ENCODE measurements around the gene RPL15. TPM values are rescaled to one million over a fixed set of nuclear protein-coding genes. Genes with fewer than 3 reads are reported as not detected.
"Not testable (repeated sequence)": the region's sequence is repeated elsewhere in the genome, so short reads cannot be mapped to it uniquely, and the experiment has no call there.

RPL15 gene
- total and polyA plus RNA-seq, 10 of the 15 experiments (the other 5 are each of a cell fraction or from before 2014, with no cell fraction given), result 2,885 to 10,761 (median 4,017) TPM

DNA sequence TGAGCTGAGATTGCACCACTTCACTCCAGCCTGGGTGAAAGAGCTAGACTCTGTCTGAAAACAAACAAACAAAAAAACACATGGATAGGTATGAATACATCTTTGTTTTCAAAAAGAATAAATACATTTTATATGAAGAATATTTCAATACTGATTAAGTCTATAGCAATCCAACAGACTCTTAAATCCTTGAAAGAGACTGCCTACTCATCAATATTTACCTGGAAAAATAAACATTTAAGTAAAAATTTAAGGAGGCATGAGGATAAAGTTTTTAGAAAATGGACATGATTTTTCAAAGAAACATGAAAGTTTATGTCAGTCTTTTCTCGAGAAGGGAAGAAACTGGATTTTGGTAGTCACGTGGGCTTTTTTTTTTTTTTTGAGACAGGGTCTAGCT is 5.5 kb upstream of the RPL15 start:
- H3K4me2 ChIP-seq (ENCODE audit: control insufficient read depth, insufficient read depth), result no peak overlapping the region
- no peaks in the 10 kb centered on the region; a peak in 1 of 4 replicates for H3K36me3 ChIP-seq (ENCODE audit: control insufficient read depth in 2 of 2, insufficient read depth in 2 of 2, low read length in 1 of 2)
- H3K79me2 ChIP-seq (ENCODE audit: control insufficient read depth, insufficient read depth, low read length), result peaks cover 30% of the 10 kb centered on the region
- H2AFZ ChIP-seq (ENCODE audit: control insufficient read depth, low read depth, low read length), result no peak overlapping the region
- ChIA-PET CTCF (interaction anchor here (0.9 kb wide), 1 partner anchor 77 kb away, joined by 4 read pairs; no protein-coding TSS in a partner anchor), POLR2A (interaction anchor here (0.7 kb wide), 1 partner anchor 8 kb away, joined by 4 read pairs; no protein-coding TSS in a partner anchor), RAD21 (ENCODE audit: unreplicated experiment) (no interaction called here), SMC1A (ENCODE audit: uncharacterized antibody, unreplicated experiment) (interaction anchor here (0.9 kb wide), 1 partner anchor 39 kb away, joined by 3 read pairs; no protein-coding TSS in a partner anchor)
- WGBS (ENCODE audit: insufficient coverage, insufficient replicate concordance, low lambda C conversion rate, missing lambda C conversion rate), result 97% methylated on average over 2 of the region's 2 CpGs
- BruUV-seq (replicated peaks), result no TSS peak
- H3K27ac ChIP-seq (ENCODE audit: control insufficient read depth, insufficient read depth), result no peak overlapping the region
- in situ Hi-C loops (cut with MboI) (no loop called here), intact Hi-C loops (cut with micrococcal nuclease; ENCODE audit: unreplicated experiment) (no loop called here)
- no peak overlapping the region for H3K9ac ChIP-seq (ENCODE audit: control insufficient read depth, insufficient read depth, low read length)
- H3K4me3 ChIP-seq, result no peak overlapping the region
- H4K20me1 ChIP-seq (ENCODE audit: control insufficient read depth, insufficient read depth), result no peaks in the 10 kb centered on the region
- DNase-seq (ENCODE audit: low read depth, low spot score) (no peak), ATAC-seq (no peak), FAIRE-seq (no peak)
- peaks cover 3% of the 10 kb centered on the region; the same call in 1 of the 2 replicates for H3K4me1 ChIP-seq (ENCODE audit: control insufficient read depth, insufficient read depth, low read length)
- TF ChIP-seq RELB (IDR thresholded peaks at IDR 0.05; ENCODE audit: low read depth) (no peak), ZBTB4 (CRISPR knock-in tag; IDR thresholded peaks at IDR 0.05) (no peak), MEF2A (IDR thresholded peaks at IDR 0.05; ENCODE audit: insufficient read depth, low read depth, low read length) (no peak), NFXL1 (IDR thresholded peaks at IDR 0.05; ENCODE audit: borderline replicate concordance) (no peak), NR2C2 (IDR thresholded peaks at IDR 0.05; ENCODE audit: borderline replicate concordance, control insufficient read depth, insufficient read length, low read depth) (no peak), ZSCAN29 (IDR thresholded peaks at IDR 0.05) (no peak)
- TF ChIP-seq, protein P1, sequence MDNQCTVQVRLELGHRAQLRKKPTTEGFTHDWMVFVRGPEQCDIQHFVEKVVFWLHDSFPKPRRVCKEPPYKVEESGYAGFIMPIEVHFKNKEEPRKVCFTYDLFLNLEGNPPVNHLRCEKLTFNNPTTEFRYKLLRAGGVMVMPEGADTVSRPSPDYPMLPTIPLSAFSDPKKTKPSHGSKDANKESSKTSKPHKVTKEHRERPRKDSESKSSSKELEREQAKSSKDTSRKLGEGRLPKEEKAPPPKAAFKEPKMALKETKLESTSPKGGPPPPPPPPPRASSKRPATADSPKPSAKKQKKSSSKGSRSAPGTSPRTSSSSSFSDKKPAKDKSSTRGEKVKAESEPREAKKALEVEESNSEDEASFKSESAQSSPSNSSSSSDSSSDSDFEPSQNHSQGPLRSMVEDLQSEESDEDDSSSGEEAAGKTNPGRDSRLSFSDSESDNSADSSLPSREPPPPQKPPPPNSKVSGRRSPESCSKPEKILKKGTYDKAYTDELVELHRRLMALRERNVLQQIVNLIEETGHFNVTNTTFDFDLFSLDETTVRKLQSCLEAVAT (IDR thresholded peaks at IDR 0.05), result no peak
- H3K9me3 ChIP-seq (replicated peaks; ENCODE audit: control insufficient read depth, insufficient read depth, low read length), result no peaks in the 10 kb centered on the region
- no peaks in the 10 kb centered on the region for H3K27me3 ChIP-seq (replicated peaks in 1 of 2; ENCODE audit: control insufficient read depth in 2 of 2, insufficient read depth in 2 of 2, low read length in 1 of 2)

DNA sequence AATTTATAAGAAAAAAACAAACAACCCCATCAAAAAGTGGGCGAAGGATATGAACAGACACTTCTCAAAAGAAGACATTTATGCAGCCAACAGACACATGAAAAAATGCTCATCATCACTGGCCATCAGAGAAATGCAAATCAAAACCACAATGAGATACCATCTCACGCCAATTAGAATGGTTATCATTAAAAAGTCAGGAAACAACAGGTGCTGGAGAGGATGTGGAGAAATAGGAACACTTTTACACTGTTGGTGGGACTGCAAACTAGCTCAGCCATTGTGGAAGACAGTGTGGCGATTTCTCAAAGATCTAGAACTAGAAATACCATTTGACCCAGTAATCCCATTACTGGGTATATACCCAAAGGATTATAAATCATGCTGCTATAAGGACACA is 4.6 kb upstream of the RPL15 start:
- H3K27me3 ChIP-seq (replicated peaks in 1 of 2; ENCODE audit: control insufficient read depth in 2 of 2, insufficient read depth in 2 of 2, low read length in 1 of 2); DNase-seq (ENCODE audit: low read depth, low spot score); BruUV-seq (replicated peaks); ATAC-seq; H3K9ac ChIP-seq (ENCODE audit: control insufficient read depth, insufficient read depth, low read length); H4K20me1 ChIP-seq (ENCODE audit: control insufficient read depth, insufficient read depth); H3K9me3 ChIP-seq (replicated peaks; ENCODE audit: control insufficient read depth, insufficient read depth, low read length); in situ Hi-C loops (cut with MboI); intact Hi-C loops (cut with micrococcal nuclease; ENCODE audit: unreplicated experiment); H2AFZ ChIP-seq (ENCODE audit: control insufficient read depth, low read depth, low read length); H3K27ac ChIP-seq (ENCODE audit: control insufficient read depth, insufficient read depth); H3K4me2 ChIP-seq (ENCODE audit: control insufficient read depth, insufficient read depth); FAIRE-seq; H3K4me3 ChIP-seq; RAD21 ChIA-PET (ENCODE audit: unreplicated experiment); H3K4me1 ChIP-seq (ENCODE audit: control insufficient read depth, insufficient read depth, low read length); H3K36me3 ChIP-seq (ENCODE audit: control insufficient read depth in 2 of 2, insufficient read depth in 2 of 2, low read length in 1 of 2): not testable (repeated sequence)
- H3K79me2 ChIP-seq (ENCODE audit: control insufficient read depth, insufficient read depth, low read length), result peaks cover 38% of the 10 kb centered on the region
- CTCF ChIA-PET, result interaction anchor here (1.0 kb wide), 1 partner anchor 151 kb away, joined by 3 read pairs; no protein-coding TSS in a partner anchor
- SMC1A ChIA-PET (ENCODE audit: uncharacterized antibody, unreplicated experiment), result interaction anchor here (0.9 kb wide), 1 partner anchor 39 kb away, joined by 3 read pairs; no protein-coding TSS in a partner anchor
- POLR2A ChIA-PET, result interaction anchor here (0.7 kb wide), 1 partner anchor 7 kb away, joined by 4 read pairs; no protein-coding TSS in a partner anchor
- 67% methylated on average over 2 of the region's 3 CpGs for WGBS (ENCODE audit: insufficient coverage, insufficient replicate concordance, low lambda C conversion rate, missing lambda C conversion rate)
